Measurements from ENCODE around the gene PPP1R16B. TPM values are rescaled to one million over a fixed set of nuclear protein-coding genes. Genes with fewer than 3 reads are reported as not detected.

PPP1R16B gene
- total RNA-seq, 2 experiments from 2014 or later = 87.6 to 91.1 TPM

DNA sequence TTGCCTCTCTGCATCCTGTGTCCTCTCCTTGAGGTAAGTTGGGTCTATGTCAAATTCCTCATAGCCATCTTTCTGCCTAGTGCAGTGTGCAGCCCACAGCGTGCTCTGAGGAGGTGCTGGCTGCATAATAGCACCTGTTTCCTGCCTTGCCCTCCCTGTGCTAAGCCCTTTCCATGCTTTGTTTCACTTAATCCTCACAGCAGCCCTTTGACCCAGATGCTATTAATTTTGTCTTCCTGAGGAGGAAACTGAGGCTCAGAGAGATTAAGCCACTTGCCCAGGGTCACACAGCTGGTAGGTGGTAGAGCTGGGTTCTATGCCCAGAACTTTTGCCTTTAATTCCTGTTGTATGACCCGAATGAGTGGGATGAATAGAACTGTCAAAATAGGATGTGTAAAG is 134.2 kb downstream of the PPP1R16B start:
- H3K4me3 Mint-ChIP-seq = no peak overlapping the region
- no peak for ATAC-seq (ENCODE audit: poor library complexity)
- H3K36me3 Mint-ChIP-seq (ENCODE audit: low read depth) = no peaks in the 10 kb centered on the region
- no peaks in the 10 kb centered on the region for H3K27me3 ChIP-seq (ENCODE audit: control insufficient read depth in 1 of 2, insufficient read depth in 2 of 2, low read length in 2 of 2)
- no peaks in the 10 kb centered on the region for H3K27me3 Mint-ChIP-seq
- H3K4me3 ChIP-seq (ENCODE audit: low read length) = no peak overlapping the region
- no peak for DNase-seq
- H3K4me1 ChIP-seq (ENCODE audit: insufficient read depth, low read length) = no peaks in the 10 kb centered on the region
- H3K27ac Mint-ChIP-seq = no peak overlapping the region
- ChIA-PET POLR2A (no interaction called here), CTCF (no interaction called here)
- intact Hi-C loops (cut with DNase I, micrococcal nuclease) = no loop called here
- TF ChIP-seq, protein P1, sequence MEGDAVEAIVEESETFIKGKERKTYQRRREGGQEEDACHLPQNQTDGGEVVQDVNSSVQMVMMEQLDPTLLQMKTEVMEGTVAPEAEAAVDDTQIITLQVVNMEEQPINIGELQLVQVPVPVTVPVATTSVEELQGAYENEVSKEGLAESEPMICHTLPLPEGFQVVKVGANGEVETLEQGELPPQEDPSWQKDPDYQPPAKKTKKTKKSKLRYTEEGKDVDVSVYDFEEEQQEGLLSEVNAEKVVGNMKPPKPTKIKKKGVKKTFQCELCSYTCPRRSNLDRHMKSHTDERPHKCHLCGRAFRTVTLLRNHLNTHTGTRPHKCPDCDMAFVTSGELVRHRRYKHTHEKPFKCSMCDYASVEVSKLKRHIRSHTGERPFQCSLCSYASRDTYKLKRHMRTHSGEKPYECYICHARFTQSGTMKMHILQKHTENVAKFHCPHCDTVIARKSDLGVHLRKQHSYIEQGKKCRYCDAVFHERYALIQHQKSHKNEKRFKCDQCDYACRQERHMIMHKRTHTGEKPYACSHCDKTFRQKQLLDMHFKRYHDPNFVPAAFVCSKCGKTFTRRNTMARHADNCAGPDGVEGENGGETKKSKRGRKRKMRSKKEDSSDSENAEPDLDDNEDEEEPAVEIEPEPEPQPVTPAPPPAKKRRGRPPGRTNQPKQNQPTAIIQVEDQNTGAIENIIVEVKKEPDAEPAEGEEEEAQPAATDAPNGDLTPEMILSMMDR (IDR thresholded peaks at IDR 0.05) = no peak
- no peak overlapping the region for H3K27ac ChIP-seq (ENCODE audit: low read depth in 1 of 2, low read length in 2 of 2)
- H3K9me3 Mint-ChIP-seq = no peaks in the 10 kb centered on the region
- H3K36me3 ChIP-seq (ENCODE audit: insufficient read depth, low read length) = peaks cover 3% of the 10 kb centered on the region
- no peaks in the 10 kb centered on the region for H3K4me1 Mint-ChIP-seq (ENCODE audit: low read depth)
- H3K9me3 ChIP-seq (ENCODE audit: control insufficient read depth in 1 of 2, insufficient read depth in 1 of 2, low read length in 2 of 2) = no peaks in the 10 kb centered on the region

DNA sequence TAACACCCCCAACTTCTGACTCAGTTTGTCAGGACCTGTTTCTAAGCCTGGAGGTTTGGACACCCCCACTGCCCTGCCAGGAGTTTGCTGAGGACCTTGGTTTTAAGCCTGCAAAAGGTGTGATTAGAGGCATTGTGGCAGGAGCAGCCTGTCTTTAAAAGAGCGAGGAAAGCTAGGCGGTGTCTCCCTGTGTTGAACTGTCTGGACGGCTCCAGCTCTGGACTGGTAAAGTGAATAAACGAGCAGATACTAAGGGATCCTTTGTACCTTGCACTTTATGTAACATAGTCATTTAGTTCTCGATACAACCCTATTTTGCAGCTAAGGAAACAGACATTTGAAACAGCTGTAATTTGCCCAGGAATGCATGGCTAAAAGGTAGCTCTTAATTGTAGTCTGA is 135.1 kb downstream of the PPP1R16B start:
- peaks cover 3% of the 10 kb centered on the region for H3K36me3 ChIP-seq (ENCODE audit: insufficient read depth, low read length)
- H3K9me3 Mint-ChIP-seq = no peaks in the 10 kb centered on the region
- H3K27me3 ChIP-seq (ENCODE audit: control insufficient read depth in 1 of 2, insufficient read depth in 2 of 2, low read length in 2 of 2) = no peaks in the 10 kb centered on the region
- no peak for DNase-seq
- CTCF ChIA-PET = no interaction called here
- no peak overlapping the region for H3K4me3 ChIP-seq (ENCODE audit: low read length)
- no peak for ATAC-seq (ENCODE audit: poor library complexity)
- H3K4me1 Mint-ChIP-seq (ENCODE audit: low read depth) = no peaks in the 10 kb centered on the region
- POLR2A ChIA-PET = no interaction called here
- no peaks in the 10 kb centered on the region for H3K27me3 Mint-ChIP-seq
- H3K27ac Mint-ChIP-seq = no peak overlapping the region
- H3K9me3 ChIP-seq (ENCODE audit: control insufficient read depth in 1 of 2, insufficient read depth in 1 of 2, low read length in 2 of 2) = no peaks in the 10 kb centered on the region
- H3K27ac ChIP-seq (ENCODE audit: low read depth in 1 of 2, low read length in 2 of 2) = no peak overlapping the region
- no peak overlapping the region for H3K4me3 Mint-ChIP-seq
- TF ChIP-seq, protein P1 (IDR thresholded peaks at IDR 0.05) = no peak
- H3K4me1 ChIP-seq (ENCODE audit: insufficient read depth, low read length) = no peaks in the 10 kb centered on the region
- intact Hi-C loops (cut with DNase I, micrococcal nuclease) = no loop called here
- no peaks in the 10 kb centered on the region for H3K36me3 Mint-ChIP-seq (ENCODE audit: low read depth)

DNA sequence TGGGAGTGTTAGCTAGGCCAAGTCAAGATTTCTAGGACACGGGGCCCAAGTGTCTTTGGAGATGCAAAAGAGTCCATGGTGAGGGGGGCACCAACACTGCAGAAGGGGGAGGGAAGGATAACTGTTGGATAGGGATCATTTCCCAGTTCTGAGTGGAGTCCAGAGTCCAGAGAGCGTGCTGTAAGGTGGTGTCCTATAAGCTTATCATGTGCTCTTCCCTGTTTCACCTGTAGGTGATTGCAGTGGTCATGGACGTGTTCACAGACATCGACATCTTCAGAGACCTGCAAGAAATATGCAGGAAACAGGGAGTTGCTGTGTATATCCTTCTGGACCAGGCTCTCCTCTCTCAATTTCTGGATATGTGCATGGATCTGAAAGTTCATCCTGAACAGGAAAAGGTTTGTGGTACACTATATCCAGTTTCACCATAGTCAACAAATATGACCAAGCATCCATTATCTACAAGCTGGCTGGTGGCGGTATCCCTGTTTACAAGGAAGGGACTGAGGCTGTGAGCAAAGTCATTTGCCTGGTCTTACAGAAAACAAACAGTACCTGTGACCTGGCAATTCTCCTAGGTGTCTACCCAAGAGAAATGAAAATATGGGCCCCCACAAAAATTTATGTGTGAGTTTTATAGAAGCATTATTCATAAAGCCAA is 136.4 kb downstream of the PPP1R16B start:
- H3K27me3 Mint-ChIP-seq = no peaks in the 10 kb centered on the region
- no peak overlapping the region for H3K27ac Mint-ChIP-seq
- TF ChIP-seq, protein P1 (IDR thresholded peaks at IDR 0.05) = no peak
- Histone ChIP-seq H3K4me1 (ENCODE audit: insufficient read depth, low read length) (no peaks in the 10 kb centered on the region), H3K36me3 (ENCODE audit: insufficient read depth, low read length) (peaks cover 3% of the 10 kb centered on the region), H3K27ac (ENCODE audit: low read depth in 1 of 2, low read length in 2 of 2) (no peak overlapping the region), H3K27me3 (ENCODE audit: control insufficient read depth in 1 of 2, insufficient read depth in 2 of 2, low read length in 2 of 2) (no peaks in the 10 kb centered on the region), H3K9me3 (ENCODE audit: control insufficient read depth in 1 of 2, insufficient read depth in 1 of 2, low read length in 2 of 2) (no peaks in the 10 kb centered on the region), H3K4me3 (ENCODE audit: low read length) (no peak overlapping the region)
- no peak for DNase-seq
- no peaks in the 10 kb centered on the region for H3K36me3 Mint-ChIP-seq (ENCODE audit: low read depth)
- ATAC-seq (ENCODE audit: poor library complexity) = no peak
- POLR2A ChIA-PET = interaction anchor here (1.0 kb wide), 1 partner anchor 20 kb away, joined by 3 read pairs; no protein-coding TSS in a partner anchor
- CTCF ChIA-PET = interaction anchor here (0.6 kb wide), 1 partner anchor 146 kb away, joined by 3 read pairs; no protein-coding TSS in a partner anchor
- intact Hi-C loops (cut with DNase I, micrococcal nuclease) = no loop called here
- H3K4me3 Mint-ChIP-seq = no peak overlapping the region
- no peaks in the 10 kb centered on the region for H3K9me3 Mint-ChIP-seq
- no peaks in the 10 kb centered on the region for H3K4me1 Mint-ChIP-seq (ENCODE audit: low read depth)

Measured in CD4-positive, alpha-beta T cell (primary cell).